GM19351 (cell line): ENCODE data around the gene STK32C.

ENCODE experiments used
- ATAC-seq: cut with Tn5 transposase; IDR thresholded peaks from one replicate; pipeline ENCODE4 v1.9.1; 2021; ENCODE audit warnings: mild to moderate bottlenecking, moderate library complexity; ENCODE audit not compliant: unreplicated experiment

The STK32C gene

DNA sequence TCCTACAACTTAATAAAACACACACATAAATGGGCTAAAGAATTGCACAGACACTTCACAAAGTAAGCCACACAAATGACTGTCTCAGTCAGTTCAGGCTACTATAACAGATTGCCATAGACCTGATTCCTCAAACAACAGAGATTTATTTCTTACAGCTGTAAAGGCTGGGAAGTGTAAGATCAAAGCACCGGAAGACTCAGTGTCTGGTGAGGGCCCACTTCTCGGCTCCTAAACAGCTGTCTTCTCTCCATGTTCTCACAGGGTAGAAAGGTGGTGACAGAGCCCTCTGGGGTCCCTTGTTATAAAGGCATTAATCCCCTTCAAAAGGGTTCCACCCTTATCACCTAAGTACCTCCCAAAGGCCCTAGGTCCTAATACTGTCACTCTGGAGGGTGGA lies 18.3 kb downstream of the STK32C start:
- no peak for ATAC-seq

- no peak for ATAC-seq
These were observed 24.0 kb downstream of the STK32C start for GRCh38 chr10:132283604-132284382.

DNA sequence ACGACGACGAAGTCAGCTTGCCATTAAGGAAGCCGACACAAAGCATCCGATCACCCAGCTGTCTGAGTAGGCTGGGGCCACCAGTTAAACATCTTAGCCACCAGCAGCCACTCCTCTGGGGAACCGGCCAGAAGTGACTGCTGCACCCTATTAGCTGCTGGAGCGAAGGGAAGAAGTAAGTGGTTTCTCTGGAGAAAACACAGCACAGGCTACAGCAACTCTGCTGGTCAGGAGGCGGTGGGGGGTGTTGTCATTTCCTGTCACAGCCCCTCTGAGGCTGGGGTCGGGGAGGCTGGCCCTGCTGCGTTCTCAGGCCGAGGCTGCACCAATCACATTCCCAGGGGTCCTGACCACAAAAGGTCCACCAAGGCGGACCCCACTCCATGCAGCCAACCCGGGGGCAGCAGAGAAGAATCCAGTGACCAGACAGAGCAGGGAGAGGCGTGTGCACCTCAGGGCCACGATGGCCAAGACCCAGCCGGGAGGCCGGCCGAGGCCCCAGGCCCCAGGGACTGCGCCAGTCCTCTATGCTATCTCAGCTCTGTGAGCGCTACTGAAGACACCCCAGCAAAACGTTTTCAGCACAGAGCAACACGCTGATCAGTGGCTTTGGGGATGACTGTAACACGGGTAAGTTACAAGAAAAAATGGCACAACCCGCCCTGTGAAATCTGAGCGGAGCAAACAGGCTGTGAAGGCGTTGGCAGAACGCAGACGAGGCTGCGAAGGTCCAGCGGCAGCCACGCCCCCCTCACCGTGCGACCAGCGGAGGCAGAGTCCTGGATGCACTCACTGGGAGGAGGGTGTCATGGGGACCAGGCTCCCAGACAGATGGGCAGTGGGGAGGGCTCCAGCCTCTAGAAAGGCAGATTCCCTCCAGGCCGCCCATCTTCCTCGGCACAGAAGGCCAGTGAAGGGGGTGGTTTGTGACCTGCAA lies 24.8 kb downstream of the STK32C start:
- no peak for ATAC-seq

DNA sequence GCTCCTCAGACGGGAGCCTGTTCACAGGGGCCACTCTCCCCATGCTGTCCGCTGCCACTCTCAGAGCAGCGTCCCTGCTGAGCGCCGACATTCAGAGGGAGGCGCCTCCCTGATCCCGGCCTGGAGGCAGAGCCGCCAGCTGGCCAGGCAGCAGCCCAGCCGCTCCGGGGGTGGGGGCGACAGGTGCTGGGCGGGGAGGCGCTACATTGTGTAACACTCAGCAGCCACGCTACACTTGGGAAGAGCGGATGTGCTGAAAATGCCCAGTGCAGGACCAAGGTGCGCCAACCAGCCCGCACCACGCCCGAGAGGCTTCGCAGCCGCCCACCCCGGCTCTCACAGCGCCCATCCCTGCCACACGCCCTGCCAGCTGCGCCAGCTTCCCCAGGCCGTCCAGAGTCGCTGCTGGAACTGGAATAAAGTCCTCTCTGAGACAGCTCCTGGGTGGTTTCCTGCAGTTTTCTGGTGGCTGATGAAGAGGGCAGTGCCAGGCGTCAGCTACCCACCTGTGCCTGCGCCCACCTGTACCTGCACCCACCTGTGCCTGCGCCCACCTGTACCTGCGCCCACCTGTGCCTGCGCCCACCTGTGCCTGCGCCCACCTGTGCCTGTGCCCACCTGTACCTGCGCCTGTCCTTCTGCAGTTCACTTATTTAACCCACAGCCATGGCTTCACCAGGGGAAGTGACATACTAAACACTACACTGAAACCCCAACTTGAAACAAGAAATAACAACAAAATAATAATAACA lies 25.7 kb downstream of the STK32C start:
- ATAC-seq, result no peak

DNA sequence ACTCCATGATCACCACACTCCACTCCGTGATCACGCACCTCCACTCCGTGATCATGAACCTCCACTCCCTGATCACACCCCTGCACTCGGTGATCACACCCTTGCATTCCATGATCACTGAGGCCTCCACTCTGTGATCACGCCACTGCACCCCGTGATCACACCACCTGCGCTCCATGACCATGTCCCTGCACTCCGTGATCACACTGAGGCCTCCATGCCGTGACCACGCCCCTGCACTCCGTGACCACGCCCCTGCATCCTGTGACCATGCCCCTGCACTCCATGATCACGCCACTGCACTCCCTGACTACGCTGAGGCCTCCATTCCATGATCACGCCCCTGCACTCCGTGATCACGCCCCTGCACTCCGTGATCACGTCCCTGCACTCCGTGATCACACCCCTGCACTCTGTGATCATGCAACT lies 27.1 kb downstream of the STK32C start:
- ATAC-seq, result no peak

GRCh38 chr10:132279873-132280645 lies 27.7 kb downstream of the STK32C start:
- ATAC-seq, result no peak

- no peak for ATAC-seq
These were observed 30.4 kb downstream of the STK32C start for GRCh38 chr10:132277311-132277741.

GRCh38 chr10:132276706-132277105 lies 31.0 kb downstream of the STK32C start:
- ATAC-seq, result no peak

GRCh38 chr10:132276179-132276675 lies 31.5 kb downstream of the STK32C start:
- ATAC-seq, result no peak

- no peak for ATAC-seq
These were observed 32.1 kb downstream of the STK32C start for GRCh38 chr10:132275426-132276178.

- ATAC-seq, result no peak
These were observed 32.8 kb downstream of the STK32C start for GRCh38 chr10:132274986-132275385.

- no peak for ATAC-seq
These were observed 33.2 kb downstream of the STK32C start for GRCh38 chr10:132274581-132274980.

DNA sequence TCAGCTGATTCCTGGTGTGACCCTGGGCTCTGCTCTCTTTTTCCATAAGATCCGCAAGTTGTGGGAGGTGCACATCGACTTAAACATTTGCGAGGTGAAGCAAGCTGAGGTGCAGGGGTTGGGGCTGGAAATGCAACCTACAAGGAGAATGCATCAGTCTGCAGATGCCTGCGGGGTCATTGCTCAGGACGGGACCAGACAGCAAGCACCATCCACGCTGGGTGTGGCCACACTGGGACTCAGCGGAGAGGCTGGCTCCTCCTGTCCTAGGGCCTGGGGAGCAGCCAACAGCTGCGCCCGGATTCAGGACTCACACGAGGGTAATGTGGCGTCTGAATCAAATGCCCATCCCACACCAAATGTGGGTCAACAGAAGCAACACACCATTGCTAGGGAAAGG lies 33.8 kb downstream of the STK32C start:
- ATAC-seq, result no peak

- ATAC-seq, result no peak
These were observed 34.3 kb downstream of the STK32C start for GRCh38 chr10:132273304-132273944.

DNA sequence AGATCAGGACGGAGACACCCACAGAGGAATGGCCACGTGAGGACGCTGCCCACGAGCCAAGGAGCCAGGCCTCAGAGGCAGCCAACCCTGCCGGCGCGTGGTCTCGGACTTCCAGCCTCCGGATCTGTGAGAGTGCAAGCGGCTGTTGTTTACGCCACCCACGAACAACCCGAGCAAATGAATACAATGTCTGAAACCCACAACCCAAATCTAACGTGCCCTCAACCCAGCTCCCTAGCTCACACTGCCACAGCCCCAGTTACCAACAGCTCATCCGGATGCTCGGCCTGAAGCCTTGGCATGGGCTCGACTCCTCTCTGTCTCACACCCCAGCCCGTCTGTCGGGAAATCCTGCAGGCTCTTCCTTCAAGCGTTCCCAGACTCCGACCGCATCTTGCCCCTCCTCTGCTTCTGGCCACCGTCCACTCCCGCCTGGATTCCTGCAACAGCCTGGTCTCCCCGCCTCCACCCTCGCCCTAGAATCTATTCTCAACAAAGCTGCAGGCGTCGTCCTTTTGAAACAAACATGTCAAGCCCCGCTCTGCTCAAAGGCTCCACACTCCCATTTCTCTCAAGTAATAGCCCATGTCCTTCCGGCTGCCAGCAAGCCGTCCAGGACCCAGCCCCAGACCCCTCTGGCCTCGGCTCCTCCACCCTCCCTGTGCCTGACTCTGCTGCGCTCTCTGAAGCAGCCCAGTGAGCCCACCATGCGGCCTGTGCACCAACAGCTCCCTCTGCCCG lies 35.3 kb downstream of the STK32C start:
- ATAC-seq, result no peak

- no peak for ATAC-seq
These were observed 36.1 kb downstream of the STK32C start for GRCh38 chr10:132271458-132272230.

DNA sequence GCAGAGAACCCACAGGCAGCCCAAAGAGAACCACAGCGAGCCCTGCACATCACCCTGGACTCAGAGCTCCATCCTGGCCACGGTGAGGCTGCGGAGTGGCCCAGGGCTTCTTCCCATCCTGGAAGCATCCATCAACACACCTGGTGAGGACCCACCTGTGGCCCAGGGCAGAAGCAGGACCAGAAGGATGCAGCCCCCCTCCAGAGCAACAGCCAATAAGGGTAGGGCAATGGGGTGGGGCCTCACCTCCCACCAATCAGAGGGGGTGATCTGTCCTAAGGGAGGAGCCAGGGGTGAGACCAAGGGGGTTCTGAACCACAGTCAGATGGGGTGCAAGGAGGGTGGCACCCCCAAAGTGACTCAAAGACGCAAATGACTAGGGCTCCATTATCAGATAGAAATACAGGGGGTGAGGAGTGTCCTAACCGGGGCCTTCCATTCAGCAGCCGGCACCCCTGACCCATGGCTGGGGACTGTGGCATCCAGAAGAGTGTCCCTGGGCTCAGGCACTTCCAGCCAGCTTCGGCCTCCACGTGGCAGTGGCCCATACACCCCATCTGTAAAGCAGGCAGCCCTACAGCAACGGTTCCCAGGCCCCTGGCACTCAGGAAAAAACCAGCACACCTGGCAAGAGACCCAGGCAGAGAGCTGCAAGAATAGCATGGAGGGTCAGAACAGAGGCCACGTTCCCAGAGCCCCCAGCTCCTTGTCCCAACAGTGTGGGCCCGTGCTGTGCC lies 36.9 kb downstream of the STK32C start:
- no peak for ATAC-seq
